Osteoblast (primary cell): ENCODE data around the gene UBE2K. TPM values are rescaled to one million over a fixed set of nuclear protein-coding genes. Genes with fewer than 3 reads are reported as not detected.

ENCODE experiments used
- DNase-seq: peaks from one replicate; pipeline ENCODE4 v3.0.0; 2011; ENCODE audit warnings: low spot score, mixed read lengths; ENCODE audit not compliant: insufficient read length; ENCODE audit errors: missing footprints
- H2AFZ ChIP-seq: 2 replicates; pipeline ENCODE4 v1.6.0; 2011; ENCODE audit warnings: mild to moderate bottlenecking, low read length
- H3K27ac ChIP-seq: 2 replicates; pipeline ENCODE4 v1.5.1; 2011; ENCODE audit warnings: mild to moderate bottlenecking, low read depth, low read length, moderate library complexity
- H3K27me3 ChIP-seq: 2 replicates; pipeline ENCODE4 v1.6.0; 2012; ENCODE audit warnings: mild to moderate bottlenecking, control low read depth, inconsistent platforms, low read length, moderate library complexity; ENCODE audit not compliant: insufficient read depth
- H3K36me3 ChIP-seq: 2 replicates; pipeline ENCODE4 v1.5.1; 2011; ENCODE audit warnings: mild to moderate bottlenecking, low read length, control low read depth, moderate library complexity; ENCODE audit not compliant: insufficient read depth
- H3K4me1 ChIP-seq: 2 replicates; pipeline ENCODE4 v1.5.1; 2011; ENCODE audit warnings: mild to moderate bottlenecking, low read length, control low read depth, moderate library complexity; ENCODE audit not compliant: insufficient read depth
- H3K4me2 ChIP-seq: 2 replicates; pipeline ENCODE4 v1.6.0; 2011; ENCODE audit warnings: mild to moderate bottlenecking, low read length; ENCODE audit not compliant: insufficient read depth
- H3K4me3 ChIP-seq: fragments of 200-600 bp; sonication (generic); 3 replicates; pipeline ENCODE4 v1.5.1; 2012; ENCODE audit warnings: mild to moderate bottlenecking, low read length, inconsistent platforms; ENCODE audit not compliant: insufficient read depth
- H3K79me2 ChIP-seq: 2 replicates; pipeline ENCODE4 v1.6.0; 2012; ENCODE audit warnings: mild to moderate bottlenecking, low read length, control low read depth, inconsistent platforms; ENCODE audit not compliant: insufficient read depth
- H3K9me3 ChIP-seq: 2 replicates; pipeline ENCODE4 v1.5.1; 2011; ENCODE audit warnings: low read depth, low read length, control low read depth
- H4K20me1 ChIP-seq: 2 replicates; pipeline ENCODE4 v1.6.0; 2012; ENCODE audit warnings: mild to moderate bottlenecking, low read length, control low read depth; ENCODE audit not compliant: insufficient read depth
- total RNA-seq: library from RNA; depleted of rRNA; stranded (reverse); fragments of >200 nt; gene quantifications from 2 replicates; pipeline ENCODE4 v1.2.3, GENCODE V29; 2012
- TF ChIP-seq, protein P1 (sequence below): IDR thresholded peaks from 2 replicates; pipeline ENCODE4 v1.5.1; 2011; ENCODE audit warnings: mild to moderate bottlenecking, low read depth, low read length, moderate library complexity; ENCODE audit errors: extremely low read depth

Gene UBE2K
- total RNA-seq, 1 donor: 19.2 TPM

GRCh38 chr4:39721788-39722187 lies 23.9 kb downstream of the UBE2K start:
- H2AFZ ChIP-seq: no peak overlapping the region
- no peak overlapping the region for H3K27ac ChIP-seq
- H3K4me2 ChIP-seq: no peak overlapping the region
- TF ChIP-seq, protein P1, sequence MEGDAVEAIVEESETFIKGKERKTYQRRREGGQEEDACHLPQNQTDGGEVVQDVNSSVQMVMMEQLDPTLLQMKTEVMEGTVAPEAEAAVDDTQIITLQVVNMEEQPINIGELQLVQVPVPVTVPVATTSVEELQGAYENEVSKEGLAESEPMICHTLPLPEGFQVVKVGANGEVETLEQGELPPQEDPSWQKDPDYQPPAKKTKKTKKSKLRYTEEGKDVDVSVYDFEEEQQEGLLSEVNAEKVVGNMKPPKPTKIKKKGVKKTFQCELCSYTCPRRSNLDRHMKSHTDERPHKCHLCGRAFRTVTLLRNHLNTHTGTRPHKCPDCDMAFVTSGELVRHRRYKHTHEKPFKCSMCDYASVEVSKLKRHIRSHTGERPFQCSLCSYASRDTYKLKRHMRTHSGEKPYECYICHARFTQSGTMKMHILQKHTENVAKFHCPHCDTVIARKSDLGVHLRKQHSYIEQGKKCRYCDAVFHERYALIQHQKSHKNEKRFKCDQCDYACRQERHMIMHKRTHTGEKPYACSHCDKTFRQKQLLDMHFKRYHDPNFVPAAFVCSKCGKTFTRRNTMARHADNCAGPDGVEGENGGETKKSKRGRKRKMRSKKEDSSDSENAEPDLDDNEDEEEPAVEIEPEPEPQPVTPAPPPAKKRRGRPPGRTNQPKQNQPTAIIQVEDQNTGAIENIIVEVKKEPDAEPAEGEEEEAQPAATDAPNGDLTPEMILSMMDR: no peak
- peaks cover 55% of the 10 kb centered on the region for H4K20me1 ChIP-seq
- H3K4me3 ChIP-seq: no peak overlapping the region
- peaks cover 5% of the 10 kb centered on the region for H3K4me1 ChIP-seq
- no peaks in the 10 kb centered on the region for H3K27me3 ChIP-seq
- H3K79me2 ChIP-seq: peaks cover 100% of the 10 kb centered on the region
- H3K36me3 ChIP-seq: peaks cover 4% of the 10 kb centered on the region
- H3K9me3 ChIP-seq: no peaks in the 10 kb centered on the region
- DNase-seq: no peak

DNA sequence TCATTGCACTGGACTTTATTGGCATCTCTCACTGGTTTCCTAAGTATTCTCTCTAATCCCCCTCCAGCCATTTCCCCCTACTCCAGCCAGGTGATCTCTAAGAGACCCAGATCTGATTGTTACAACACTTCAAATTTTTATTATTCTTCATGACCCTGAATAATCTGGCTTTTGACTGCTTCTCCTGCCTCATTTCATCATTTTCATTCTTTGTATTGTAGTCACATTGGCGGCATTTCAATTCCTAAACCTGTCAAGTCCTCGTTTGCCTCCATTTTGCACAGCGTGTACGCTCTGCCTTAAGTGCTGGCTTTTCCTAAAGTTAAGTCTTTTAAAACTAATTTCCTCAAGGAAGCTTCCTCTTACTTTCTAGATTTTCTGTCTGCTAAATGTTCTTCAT lies 31.6 kb downstream of the UBE2K start:
- Histone ChIP-seq H3K9me3 (no peaks in the 10 kb centered on the region), H3K4me2 (no peak overlapping the region), H3K27ac (peak overlapping the region; percentile 28), H3K4me1 (peaks cover 27% of the 10 kb centered on the region), H3K36me3 (no peaks in the 10 kb centered on the region), H3K79me2 (peaks cover 94% of the 10 kb centered on the region), H4K20me1 (peaks cover 69% of the 10 kb centered on the region), H3K4me3 (no peak overlapping the region), H3K27me3 (no peaks in the 10 kb centered on the region), H2AFZ (no peak overlapping the region)
- DNase-seq: peak; percentile 18
- TF ChIP-seq, protein P1: no peak

GRCh38 chr4:39730072-39730471 lies 32.1 kb downstream of the UBE2K start:
- H4K20me1 ChIP-seq: peaks cover 67% of the 10 kb centered on the region
- H3K79me2 ChIP-seq: peaks cover 94% of the 10 kb centered on the region
- TF ChIP-seq, protein P1: no peak
- H3K27me3 ChIP-seq: no peaks in the 10 kb centered on the region
- H3K9me3 ChIP-seq: no peaks in the 10 kb centered on the region
- peak overlapping the region; percentile 36 for H3K27ac ChIP-seq
- peaks cover 27% of the 10 kb centered on the region for H3K4me1 ChIP-seq
- no peaks in the 10 kb centered on the region for H3K36me3 ChIP-seq
- no peak for DNase-seq
- H3K4me2 ChIP-seq: no peak overlapping the region
- H3K4me3 ChIP-seq: no peak overlapping the region
- H2AFZ ChIP-seq: no peak overlapping the region

GRCh38 chr4:39731908-39732307 lies 34.0 kb downstream of the UBE2K start:
- H3K4me2 ChIP-seq: no peak overlapping the region
- no peaks in the 10 kb centered on the region for H3K9me3 ChIP-seq
- H3K36me3 ChIP-seq: no peaks in the 10 kb centered on the region
- H3K27ac ChIP-seq: no peak overlapping the region
- no peak overlapping the region for H3K4me3 ChIP-seq
- no peak overlapping the region for H2AFZ ChIP-seq
- TF ChIP-seq, protein P1: no peak
- peaks cover 27% of the 10 kb centered on the region for H3K4me1 ChIP-seq
- no peak for DNase-seq
- H3K79me2 ChIP-seq: peaks cover 92% of the 10 kb centered on the region
- no peaks in the 10 kb centered on the region for H3K27me3 ChIP-seq
- H4K20me1 ChIP-seq: peaks cover 63% of the 10 kb centered on the region
